CD4-positive, alpha-beta T cell (primary cell): ENCODE results near the gene H6PD. TPM values are rescaled to one million over a fixed set of nuclear protein-coding genes. Genes with fewer than 3 reads are reported as not detected.

ENCODE experiments used
- ATAC-seq: fragments of 200-7000 bp; cut with Tn5 transposase; one replicate; pipeline ENCODE4 v1.10.0; 2022; ENCODE audit warnings: mild to moderate bottlenecking; ENCODE audit not compliant: poor library complexity
- CTCF ChIA-PET: fragments of 350-600 bp; sonication (Branson Sonifier 250); formaldehyde crosslinking; loops from one replicate; lab custom pipeline; 2021; ENCODE audit warnings: antibody characterized with exemption, inconsistent platforms; lab: Charles Lee
- POLR2A ChIA-PET: fragments of 350-600 bp; sonication (Branson Sonifier 250); formaldehyde crosslinking; loops from one replicate; lab custom pipeline; 2021; ENCODE audit warnings: antibody characterized with exemption, inconsistent platforms; lab: Charles Lee
- DNase-seq, 14 experiments: peaks; one replicate each; pipeline ENCODE4 v3.0.0-alpha.2; 2013 to 2020; ENCODE audit warnings: mixed read lengths in 2 of 14
- H3K27ac ChIP-seq, 2 donors: one replicate each; pipeline versions ENCODE4 v1.5.1 to v1.7.0; 2013; ENCODE audit warnings: low read length in 2 of 2, low read depth in 1 of 2, mild to moderate bottlenecking in 1 of 2
- H3K27me3 ChIP-seq, 2 experiments: 1 replicate in 1 of 2; 2 replicates in 1 of 2; pipeline versions ENCODE4 v1.6.1 to v1.7.0; 2013; ENCODE audit warnings: low read length in 2 of 2, control low read depth in 1 of 2, mild to moderate bottlenecking in 1 of 2, moderate library complexity in 1 of 2; ENCODE audit not compliant: insufficient read depth in 2 of 2, control insufficient read depth in 1 of 2
- H3K36me3 ChIP-seq: one replicate; pipeline ENCODE4 v1.6.1; 2013; ENCODE audit warnings: low read length, control low read depth; ENCODE audit not compliant: insufficient read depth
- H3K4me1 ChIP-seq: one replicate; pipeline ENCODE4 v1.6.1; 2013; ENCODE audit warnings: low read length, control low read depth; ENCODE audit not compliant: insufficient read depth
- H3K4me3 ChIP-seq: one replicate; pipeline ENCODE4 v1.5.1; 2013; ENCODE audit warnings: mild to moderate bottlenecking, low read length, moderate library complexity
- H3K9me3 ChIP-seq, 2 experiments: 1 replicate in 1 of 2; 2 replicates in 1 of 2; pipeline versions ENCODE4 v1.6.1 to v1.7.0; 2013; ENCODE audit warnings: low read length in 2 of 2, mild to moderate bottlenecking in 2 of 2, control low read depth in 1 of 2, moderate library complexity in 1 of 2; ENCODE audit not compliant: control insufficient read depth in 1 of 2, insufficient read depth in 1 of 2
- H3K27ac Mint-ChIP-seq: one replicate; pipeline ENCODE4 v1.8.0; 2020; ENCODE audit warnings: mixed read lengths
- H3K27me3 Mint-ChIP-seq: one replicate; pipeline ENCODE4 v1.8.0; 2021; ENCODE audit warnings: mixed read lengths
- H3K36me3 Mint-ChIP-seq: one replicate; pipeline ENCODE4 v1.8.0; 2021; ENCODE audit warnings: low read depth, mixed read lengths
- H3K4me1 Mint-ChIP-seq: one replicate; pipeline ENCODE4 v1.8.0; 2021; ENCODE audit warnings: low read depth, mixed read lengths
- H3K4me3 Mint-ChIP-seq: one replicate; pipeline ENCODE4 v1.8.0; 2020; ENCODE audit warnings: mild to moderate bottlenecking, mixed read lengths
- H3K9me3 Mint-ChIP-seq: one replicate; pipeline ENCODE4 v1.8.0; 2020; ENCODE audit warnings: mixed read lengths
- intact Hi-C, 2 experiments: fragments of 100-400 bp; cut with DNase I in 1 of 2; cut with micrococcal nuclease in 1 of 2; formaldehyde crosslinking; loops; one replicate each; pipeline versions ENCODE4 v1.15.1 to v1.9.0; 2023 to 2025; cut with DNase I, micrococcal nuclease
- total RNA-seq, 174 experiments: library from RNA in 2 of 174; stranded (reverse) in 2 of 174; gene quantifications; one replicate each; pipeline ENCODE4 v1.2.3 and lab custom pipeline; 2021 to 2026
- TF ChIP-seq, protein P1 (sequence below): fragments of 200-600 bp; IDR thresholded peaks from one replicate; pipeline ENCODE4 v1.8.0; 2022; ENCODE audit warnings: antibody characterized with exemption, mild to moderate bottlenecking

Gene H6PD
- total RNA-seq, 2 experiments from 2014 or later = 13.6 to 13.9 TPM

DNA sequence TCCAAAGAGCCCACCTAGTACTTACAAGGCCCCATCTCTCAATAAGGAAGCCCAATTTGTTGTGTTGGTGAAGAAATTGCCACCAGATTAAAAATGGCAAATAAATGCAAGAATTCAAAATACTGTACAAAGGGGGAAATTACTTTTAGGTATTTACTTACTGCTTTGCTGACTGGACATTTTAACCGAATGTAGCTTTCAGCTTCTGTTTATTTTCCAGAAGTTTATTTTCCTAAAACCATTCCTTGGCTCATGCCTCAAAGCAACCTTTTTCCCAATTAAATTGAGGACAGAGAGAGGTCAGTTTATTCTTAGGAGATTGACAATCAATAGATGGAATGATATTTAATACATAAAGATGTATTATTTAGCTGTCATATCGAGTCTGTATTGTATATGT, 47.6 kb upstream of the H6PD start:
- no peak for DNase-seq
- ATAC-seq = no peak
- Mint-ChIP-seq H3K4me3 (no peak overlapping the region), H3K36me3 (no peaks in the 10 kb centered on the region), H3K9me3 (no peaks in the 10 kb centered on the region), H3K27ac (no peak overlapping the region), H3K4me1 (no peaks in the 10 kb centered on the region), H3K27me3 (peaks cover 45% of the 10 kb centered on the region)
- H3K4me3 ChIP-seq = no peak overlapping the region
- no peaks in the 10 kb centered on the region for H3K36me3 ChIP-seq
- H3K9me3 ChIP-seq = no peaks in the 10 kb centered on the region
- peaks cover 6% of the 10 kb centered on the region for H3K4me1 ChIP-seq
- intact Hi-C loops = no loop called here
- peaks cover 16 to 18% of the 10 kb centered on the region in 2 experiments for H3K27me3 ChIP-seq
- CTCF ChIA-PET = interaction anchor here (1.4 kb wide), 1 partner anchor 76 kb away, joined by 3 read pairs; no protein-coding TSS in a partner anchor
- H3K27ac ChIP-seq = no peak overlapping the region
- POLR2A ChIA-PET = no interaction called here
- TF ChIP-seq, protein P1, sequence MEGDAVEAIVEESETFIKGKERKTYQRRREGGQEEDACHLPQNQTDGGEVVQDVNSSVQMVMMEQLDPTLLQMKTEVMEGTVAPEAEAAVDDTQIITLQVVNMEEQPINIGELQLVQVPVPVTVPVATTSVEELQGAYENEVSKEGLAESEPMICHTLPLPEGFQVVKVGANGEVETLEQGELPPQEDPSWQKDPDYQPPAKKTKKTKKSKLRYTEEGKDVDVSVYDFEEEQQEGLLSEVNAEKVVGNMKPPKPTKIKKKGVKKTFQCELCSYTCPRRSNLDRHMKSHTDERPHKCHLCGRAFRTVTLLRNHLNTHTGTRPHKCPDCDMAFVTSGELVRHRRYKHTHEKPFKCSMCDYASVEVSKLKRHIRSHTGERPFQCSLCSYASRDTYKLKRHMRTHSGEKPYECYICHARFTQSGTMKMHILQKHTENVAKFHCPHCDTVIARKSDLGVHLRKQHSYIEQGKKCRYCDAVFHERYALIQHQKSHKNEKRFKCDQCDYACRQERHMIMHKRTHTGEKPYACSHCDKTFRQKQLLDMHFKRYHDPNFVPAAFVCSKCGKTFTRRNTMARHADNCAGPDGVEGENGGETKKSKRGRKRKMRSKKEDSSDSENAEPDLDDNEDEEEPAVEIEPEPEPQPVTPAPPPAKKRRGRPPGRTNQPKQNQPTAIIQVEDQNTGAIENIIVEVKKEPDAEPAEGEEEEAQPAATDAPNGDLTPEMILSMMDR = no peak

DNA sequence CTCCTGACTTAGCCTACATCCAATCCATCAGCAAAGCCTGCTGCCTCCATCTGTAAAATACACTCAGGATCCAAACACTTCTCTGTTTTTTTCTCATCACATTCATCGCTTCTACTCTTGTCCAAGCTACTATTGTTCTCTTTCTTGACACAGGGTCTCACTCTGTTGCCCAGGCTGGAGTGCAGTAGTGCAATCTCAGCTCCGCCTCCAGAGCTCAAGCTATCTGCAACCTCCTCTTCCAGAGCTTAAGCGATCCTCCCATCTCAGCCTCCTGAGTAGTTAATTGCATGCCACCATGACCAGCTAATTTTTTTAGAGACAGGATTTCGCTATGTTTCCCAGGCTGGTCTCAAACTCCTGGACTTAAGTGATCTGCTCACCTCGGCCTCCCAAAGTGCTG, 44.3 kb upstream of the H6PD start:
- H3K4me3 ChIP-seq = no peak overlapping the region
- TF ChIP-seq, protein P1 = no peak
- no peaks in the 10 kb centered on the region for H3K36me3 ChIP-seq
- H3K9me3 Mint-ChIP-seq = no peaks in the 10 kb centered on the region
- no peaks in the 10 kb centered on the region for H3K9me3 ChIP-seq
- ATAC-seq (no peak), DNase-seq (no peak)
- H3K36me3 Mint-ChIP-seq = no peaks in the 10 kb centered on the region
- no peak overlapping the region for H3K4me3 Mint-ChIP-seq
- peaks cover 0 to 5% of the 10 kb centered on the region in 2 experiments for H3K27me3 ChIP-seq
- H3K27me3 Mint-ChIP-seq = peaks cover 40% of the 10 kb centered on the region
- H3K4me1 ChIP-seq = no peaks in the 10 kb centered on the region
- H3K4me1 Mint-ChIP-seq = no peaks in the 10 kb centered on the region
- H3K27ac ChIP-seq = no peak overlapping the region
- ChIA-PET POLR2A (no interaction called here), CTCF (no interaction called here)
- H3K27ac Mint-ChIP-seq = no peak overlapping the region
- intact Hi-C loops = loop anchor here in 1 of 2 experiments (10.0 kb wide), 1 partner anchor 185 kb away; no protein-coding TSS in a partner anchor

DNA sequence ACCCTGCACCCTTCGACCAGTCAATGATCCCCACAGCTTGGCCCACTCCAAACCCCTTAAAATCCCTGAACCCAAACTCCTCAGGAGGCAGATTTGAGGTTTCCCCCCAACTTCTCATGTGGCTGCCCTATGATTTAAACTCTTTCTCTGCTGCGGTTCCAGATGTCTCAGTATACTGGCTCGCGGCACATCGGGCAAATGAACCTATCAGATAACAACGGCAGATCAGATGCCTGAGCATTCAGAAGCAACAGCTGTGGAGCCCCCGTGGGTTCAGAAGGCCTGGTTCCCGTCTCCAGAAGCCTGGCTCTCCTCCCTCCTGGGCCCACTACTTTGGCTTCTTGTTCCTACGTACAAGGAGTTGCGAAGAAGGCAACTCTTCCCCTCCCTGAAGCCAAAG, 43.3 kb upstream of the H6PD start:
- H3K27ac ChIP-seq = no peak overlapping the region
- peaks cover 0 to 7% of the 10 kb centered on the region in 2 experiments for H3K27me3 ChIP-seq
- H3K4me1 ChIP-seq = peaks cover under 1% of the 10 kb centered on the region
- intact Hi-C loops = loop anchor here in 1 of 2 experiments (10.0 kb wide), 1 partner anchor 186 kb away; no protein-coding TSS in a partner anchor
- H3K27me3 Mint-ChIP-seq = peaks cover 40% of the 10 kb centered on the region
- H3K4me3 Mint-ChIP-seq = no peak overlapping the region
- no peaks in the 10 kb centered on the region for H3K9me3 ChIP-seq
- no peaks in the 10 kb centered on the region for H3K9me3 Mint-ChIP-seq
- no peaks in the 10 kb centered on the region for H3K36me3 Mint-ChIP-seq
- no peak overlapping the region for H3K4me3 ChIP-seq
- TF ChIP-seq, protein P1 = no peak
- H3K36me3 ChIP-seq = no peaks in the 10 kb centered on the region
- DNase-seq (no peak), ATAC-seq (no peak)
- ChIA-PET CTCF (no interaction called here), POLR2A (no interaction called here)
- H3K4me1 Mint-ChIP-seq = peaks cover 2% of the 10 kb centered on the region
- no peak overlapping the region for H3K27ac Mint-ChIP-seq
